PC-9 (cell line): ENCODE measurements around the gene COL15A1. TPM values are rescaled to one million over a fixed set of nuclear protein-coding genes. Genes with fewer than 3 reads are reported as not detected.

ENCODE experiments used
- BruUV-seq: library from RNA; stranded (reverse); fragments of 400-500 nt; replicated peaks from 2 replicates; lab custom pipeline; 2021; lab: Mats Ljungman, UMichigan
- CTCF ChIA-PET: fragments of 300-600 bp; sonication (Branson Sonifier 250); formaldehyde crosslinking; loops from one replicate; lab custom pipeline; 2022; ENCODE audit warnings: antibody characterized with exemption; lab: Charles Lee
- POLR2A ChIA-PET: fragments of 300-600 bp; sonication (Branson Sonifier 250); formaldehyde crosslinking; loops from one replicate; lab custom pipeline; 2022; ENCODE audit warnings: antibody characterized with exemption; ENCODE audit not compliant: unreplicated experiment; lab: Charles Lee
- DNase-seq, 2 experiments: peaks; one replicate each; pipeline versions ENCODE4 v3.0.0 to v3.0.0-alpha.2; 2015 to 2022; ENCODE audit warnings: mixed read lengths in 1 of 2
- H2AFZ ChIP-seq: fragments of 200-600 bp; sonication (generic); 2 replicates; pipeline ENCODE4 v1.8.1; 2017; ENCODE audit warnings: antibody characterized with exemption
- H3F3A ChIP-seq: fragments of 200-600 bp; sonication (generic); 2 replicates; pipeline ENCODE4 v1.8.1; 2017; ENCODE audit warnings: antibody characterized with exemption, mild to moderate bottlenecking, low read depth; ENCODE audit not compliant: insufficient read depth
- H3K27ac ChIP-seq: fragments of 200-600 bp; sonication (generic); 2 replicates; pipeline ENCODE4 v1.6.1; 2016; ENCODE audit warnings: mixed run types
- H3K27me3 ChIP-seq: fragments of 200-600 bp; sonication (generic); 2 replicates; pipeline ENCODE4 v1.6.1; 2016; ENCODE audit warnings: low read depth, mixed run types; ENCODE audit not compliant: insufficient read depth
- H3K36me3 ChIP-seq: fragments of 200-600 bp; sonication (generic); 2 replicates; pipeline ENCODE4 v1.6.1; 2016; ENCODE audit warnings: low read depth, mixed run types
- H3K4me1 ChIP-seq: fragments of 200-600 bp; sonication (generic); replicated peaks from 2 replicates; pipeline ENCODE4 v1.6.1; 2016; ENCODE audit warnings: mixed run types; ENCODE audit not compliant: insufficient read depth
- H3K4me2 ChIP-seq: fragments of 200-600 bp; sonication (generic); 2 replicates; pipeline ENCODE4 v1.6.1; 2017; ENCODE audit warnings: mixed run types
- H3K4me3 ChIP-seq: fragments of 200-600 bp; sonication (generic); 2 replicates; pipeline ENCODE4 v1.6.1; 2016; ENCODE audit warnings: mixed run types
- H3K79me2 ChIP-seq: fragments of 200-600 bp; sonication (generic); 2 replicates; pipeline ENCODE4 v1.6.1; 2017; ENCODE audit warnings: low read depth, mixed run types
- H3K9me2 ChIP-seq: fragments of 200-600 bp; sonication (generic); 2 replicates; pipeline ENCODE4 v1.8.1; 2017; ENCODE audit warnings: mild to moderate bottlenecking; ENCODE audit not compliant: insufficient read depth
- H3K9me3 ChIP-seq: fragments of 200-600 bp; sonication (generic); 2 replicates; pipeline ENCODE4 v1.8.1; 2016; ENCODE audit warnings: low read depth; ENCODE audit not compliant: insufficient read depth
- H4K20me1 ChIP-seq: fragments of 200-600 bp; sonication (generic); 2 replicates; pipeline ENCODE4 v1.8.1; 2017; ENCODE audit not compliant: insufficient read depth
- CTCF ChIP-seq: fragments of 200-600 bp; sonication (generic); conservative IDR thresholded peaks from 2 replicates; pipeline ENCODE4 v1.6.1; 2017; ENCODE audit warnings: mixed run types, antibody characterized with exemption, mild to moderate bottlenecking, moderate library complexity
- EZH2 ChIP-seq: fragments of 200-600 bp; sonication (generic); IDR thresholded peaks from 2 replicates; pipeline ENCODE4 v1.8.0; 2017; ENCODE audit warnings: antibody characterized with exemption, low read depth
- intact Hi-C: fragments of 100-400 bp; cut with micrococcal nuclease; formaldehyde crosslinking; loops from one replicate; pipeline ENCODE4 v1.10.0; 2022; ENCODE audit not compliant: unreplicated experiment
- total RNA-seq: library from RNA; stranded (reverse); gene quantifications from 2 replicates; pipeline ENCODE4 v1.2.3, GENCODE V29; 2021

The COL15A1 gene
- total RNA-seq, 1 experiment from 2014 or later: not detected

- TF ChIP-seq EZH2 (no peak), CTCF (no peak)
- Histone ChIP-seq H3K4me2 (no peak overlapping the region), H3K27ac (no peak overlapping the region), H3K27me3 (no peaks in the 10 kb centered on the region), H3K9me2 (no peaks in the 10 kb centered on the region), H3K4me3 (no peak overlapping the region), H3F3A (no peaks in the 10 kb centered on the region), H4K20me1 (no peaks in the 10 kb centered on the region), H3K4me1 (no peaks in the 10 kb centered on the region), H3K36me3 (no peaks in the 10 kb centered on the region), H2AFZ (no peak overlapping the region), H3K9me3 (no peaks in the 10 kb centered on the region), H3K79me2 (no peaks in the 10 kb centered on the region)
- no peak for DNase-seq
- POLR2A ChIA-PET: no interaction called here
- intact Hi-C loops: no loop called here
- CTCF ChIA-PET: no interaction called here
- no TSS peak for BruUV-seq
These were observed 132.3 kb downstream of the COL15A1 start for GRCh38 chr9:99076030-99076429.

GRCh38 chr9:99076483-99077171 is 132.9 kb downstream of the COL15A1 start:
- no peak for DNase-seq
- H4K20me1 ChIP-seq: no peaks in the 10 kb centered on the region
- POLR2A ChIA-PET: no interaction called here
- H3K9me2 ChIP-seq: no peaks in the 10 kb centered on the region
- H2AFZ ChIP-seq: no peak overlapping the region
- no peaks in the 10 kb centered on the region for H3K9me3 ChIP-seq
- H3F3A ChIP-seq: no peaks in the 10 kb centered on the region
- H3K27ac ChIP-seq: no peak overlapping the region
- BruUV-seq: no TSS peak
- no peak overlapping the region for H3K4me3 ChIP-seq
- no peaks in the 10 kb centered on the region for H3K79me2 ChIP-seq
- TF ChIP-seq CTCF (no peak), EZH2 (no peak)
- H3K4me2 ChIP-seq: no peak overlapping the region
- H3K27me3 ChIP-seq: no peaks in the 10 kb centered on the region
- CTCF ChIA-PET: no interaction called here
- intact Hi-C loops: no loop called here
- H3K4me1 ChIP-seq: no peaks in the 10 kb centered on the region
- H3K36me3 ChIP-seq: no peaks in the 10 kb centered on the region

- no peaks in the 10 kb centered on the region for H3K27me3 ChIP-seq
- no peaks in the 10 kb centered on the region for H4K20me1 ChIP-seq
- TF ChIP-seq CTCF (no peak), EZH2 (no peak)
- H2AFZ ChIP-seq: no peak overlapping the region
- H3K9me2 ChIP-seq: no peaks in the 10 kb centered on the region
- no peaks in the 10 kb centered on the region for H3F3A ChIP-seq
- no TSS peak for BruUV-seq
- H3K27ac ChIP-seq: no peak overlapping the region
- H3K4me3 ChIP-seq: no peak overlapping the region
- POLR2A ChIA-PET: no interaction called here
- no peak for DNase-seq
- no peaks in the 10 kb centered on the region for H3K9me3 ChIP-seq
- intact Hi-C loops: no loop called here
- H3K4me1 ChIP-seq: no peaks in the 10 kb centered on the region
- H3K36me3 ChIP-seq: no peaks in the 10 kb centered on the region
- no peaks in the 10 kb centered on the region for H3K79me2 ChIP-seq
- CTCF ChIA-PET: no interaction called here
- no peak overlapping the region for H3K4me2 ChIP-seq
These were observed 135.0 kb downstream of the COL15A1 start for GRCh38 chr9:99078717-99079116.
